IMR-90 (cell line): Measurements from ENCODE around the gene EPB41L2.

Experiments used
- BHLHE40 ChIP-seq: fragments of 150-350 bp; IDR thresholded peaks from 2 replicates; pipeline ENCODE4 v1.6.1; 2016; ENCODE audit warnings: mild to moderate bottlenecking, low read depth, low read length
- ELK1 ChIP-seq: fragments of 150-350 bp; IDR thresholded peaks from 2 replicates; pipeline ENCODE4 v1.6.1; 2016; ENCODE audit warnings: low read depth, mild to moderate bottlenecking, low read length, moderate library complexity, borderline replicate concordance
- FOS ChIP-seq: fragments of 150-350 bp; IDR thresholded peaks from 2 replicates; pipeline ENCODE4 v1.6.1; 2016; ENCODE audit warnings: low read depth, low read length
- MXI1 ChIP-seq: IDR thresholded peaks from 2 replicates; pipeline ENCODE4 v1.6.1; 2012; ENCODE audit warnings: low read depth, mild to moderate bottlenecking, low read length, moderate library complexity, borderline replicate concordance
- POLR2A ChIP-seq: IDR thresholded peaks from 2 replicates; pipeline ENCODE4 v1.6.1; 2012; ENCODE audit warnings: mild to moderate bottlenecking, low read depth, low read length
- RAD21 ChIP-seq: IDR thresholded peaks from 2 replicates; pipeline ENCODE4 v1.6.1; 2012; ENCODE audit warnings: low read length, improper control_type of control experiment
- RFX5 ChIP-seq: IDR thresholded peaks from 2 replicates; pipeline ENCODE4 v1.8.0; 2012; ENCODE audit warnings: low read depth, mild to moderate bottlenecking, low read length, moderate library complexity
- TF ChIP-seq, protein P1 (sequence below): conservative IDR thresholded peaks from 2 replicates; pipeline ENCODE4 v1.5.1; 2012; ENCODE audit warnings: mild to moderate bottlenecking, low read depth, low read length, improper control_type of control experiment

- TF ChIP-seq RAD21 (no peak), POLR2A (no peak), MXI1 (no peak), RFX5 (no peak), BHLHE40 (no peak), ELK1 (no peak), FOS (peak; percentile 61)
- TF ChIP-seq, protein P1, sequence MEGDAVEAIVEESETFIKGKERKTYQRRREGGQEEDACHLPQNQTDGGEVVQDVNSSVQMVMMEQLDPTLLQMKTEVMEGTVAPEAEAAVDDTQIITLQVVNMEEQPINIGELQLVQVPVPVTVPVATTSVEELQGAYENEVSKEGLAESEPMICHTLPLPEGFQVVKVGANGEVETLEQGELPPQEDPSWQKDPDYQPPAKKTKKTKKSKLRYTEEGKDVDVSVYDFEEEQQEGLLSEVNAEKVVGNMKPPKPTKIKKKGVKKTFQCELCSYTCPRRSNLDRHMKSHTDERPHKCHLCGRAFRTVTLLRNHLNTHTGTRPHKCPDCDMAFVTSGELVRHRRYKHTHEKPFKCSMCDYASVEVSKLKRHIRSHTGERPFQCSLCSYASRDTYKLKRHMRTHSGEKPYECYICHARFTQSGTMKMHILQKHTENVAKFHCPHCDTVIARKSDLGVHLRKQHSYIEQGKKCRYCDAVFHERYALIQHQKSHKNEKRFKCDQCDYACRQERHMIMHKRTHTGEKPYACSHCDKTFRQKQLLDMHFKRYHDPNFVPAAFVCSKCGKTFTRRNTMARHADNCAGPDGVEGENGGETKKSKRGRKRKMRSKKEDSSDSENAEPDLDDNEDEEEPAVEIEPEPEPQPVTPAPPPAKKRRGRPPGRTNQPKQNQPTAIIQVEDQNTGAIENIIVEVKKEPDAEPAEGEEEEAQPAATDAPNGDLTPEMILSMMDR, result no peak
Measured at GRCh38 chr6:130906736-130907381, 156.2 kb downstream of the EPB41L2 start.
